CD4-positive, alpha-beta memory T cell (primary cell): ENCODE measurements around the gene VTCN1. TPM values are rescaled to one million over a fixed set of nuclear protein-coding genes. Genes with fewer than 3 reads are reported as not detected.

ENCODE experiments used
- CTCF ChIA-PET: fragments of 350-600 bp; sonication (Branson Sonifier 250); formaldehyde crosslinking; loops from one replicate; lab custom pipeline; 2021; ENCODE audit warnings: inconsistent platforms; ENCODE audit not compliant: partially characterized antibody; lab: Charles Lee
- POLR2A ChIA-PET: fragments of 350-600 bp; sonication (Branson Sonifier 250); formaldehyde crosslinking; loops from one replicate; lab custom pipeline; 2021; ENCODE audit not compliant: partially characterized antibody; lab: Charles Lee
- DNase-seq, 5 donors: peaks; one replicate each; pipeline versions ENCODE4 v3.0.0 to v3.0.0-alpha.2; 2020 to 2022; ENCODE audit warnings: mixed read lengths in 1 of 5
- H3K27ac ChIP-seq: one replicate; pipeline ENCODE4 v1.7.0; 2013; ENCODE audit warnings: low read depth, low read length
- H3K27me3 ChIP-seq: 2 replicates; pipeline ENCODE4 v1.7.0; 2013; ENCODE audit warnings: mild to moderate bottlenecking, low read length, moderate library complexity; ENCODE audit not compliant: insufficient read depth
- H3K36me3 ChIP-seq: 2 replicates; pipeline ENCODE4 v1.7.0; 2013; ENCODE audit warnings: mild to moderate bottlenecking, low read length, moderate library complexity; ENCODE audit not compliant: insufficient read depth
- H3K4me1 ChIP-seq: 2 replicates; pipeline ENCODE4 v1.7.0; 2013; ENCODE audit warnings: mild to moderate bottlenecking, low read length, moderate library complexity; ENCODE audit not compliant: insufficient read depth
- H3K4me3 ChIP-seq, 2 donors: one replicate each; pipeline ENCODE4 v1.7.0; 2013; ENCODE audit warnings: low read length in 2 of 2, mild to moderate bottlenecking in 1 of 2
- H3K9me3 ChIP-seq, 2 donors: one replicate each; pipeline ENCODE4 v1.7.0; 2013; ENCODE audit warnings: low read length in 2 of 2, control low read depth in 1 of 2; ENCODE audit not compliant: control insufficient read depth in 1 of 2
- H3K27ac Mint-ChIP-seq, 7 donors: one replicate each; pipeline ENCODE4 v1.8.0; 2020 to 2021; ENCODE audit warnings: mixed read lengths in 7 of 7, mild to moderate bottlenecking in 6 of 7, inconsistent platforms in 3 of 7, moderate library complexity in 3 of 7
- H3K27me3 Mint-ChIP-seq, 2 donors: one replicate each; pipeline ENCODE4 v1.8.0; 2020 to 2021; ENCODE audit warnings: mixed read lengths in 2 of 2
- H3K36me3 Mint-ChIP-seq, 2 donors: one replicate each; pipeline ENCODE4 v1.8.0; 2020 to 2021; ENCODE audit warnings: mixed read lengths in 2 of 2, inconsistent platforms in 1 of 2, mild to moderate bottlenecking in 1 of 2
- H3K4me1 Mint-ChIP-seq, 4 donors: one replicate each; pipeline ENCODE4 v1.8.0; 2020 to 2021; ENCODE audit warnings: mixed read lengths in 4 of 4, mild to moderate bottlenecking in 1 of 4
- H3K4me3 Mint-ChIP-seq, 8 donors: one replicate each; pipeline ENCODE4 v1.8.0; 2020 to 2021; ENCODE audit warnings: mixed read lengths in 8 of 8, mild to moderate bottlenecking in 7 of 8, moderate library complexity in 6 of 8, inconsistent platforms in 3 of 8
- H3K9me3 Mint-ChIP-seq, 8 donors: one replicate each; pipeline ENCODE4 v1.8.0; 2020 to 2021; ENCODE audit warnings: mixed read lengths in 8 of 8, mild to moderate bottlenecking in 5 of 8, inconsistent platforms in 3 of 8, moderate library complexity in 1 of 8
- intact Hi-C: fragments of 100-400 bp; cut with micrococcal nuclease; formaldehyde crosslinking; loops from one replicate; pipeline ENCODE4 v1.15.1; 2023
- polyA plus RNA-seq, 2 donors: library from polyadenylated mRNA; unstranded; fragments of 300-500 nt; fragmentation: Illumina TruSeq; gene quantifications; one replicate each; pipeline ENCODE4 v1.2.3, GENCODE V29; 2021
- total RNA-seq, 2 experiments: library from RNA; stranded (reverse); gene quantifications; one replicate each; pipeline ENCODE4 v1.2.3, GENCODE V29; 2021

VTCN1 gene
- total and polyA plus RNA-seq, 4 experiments from 2014 or later: not detected

DNA sequence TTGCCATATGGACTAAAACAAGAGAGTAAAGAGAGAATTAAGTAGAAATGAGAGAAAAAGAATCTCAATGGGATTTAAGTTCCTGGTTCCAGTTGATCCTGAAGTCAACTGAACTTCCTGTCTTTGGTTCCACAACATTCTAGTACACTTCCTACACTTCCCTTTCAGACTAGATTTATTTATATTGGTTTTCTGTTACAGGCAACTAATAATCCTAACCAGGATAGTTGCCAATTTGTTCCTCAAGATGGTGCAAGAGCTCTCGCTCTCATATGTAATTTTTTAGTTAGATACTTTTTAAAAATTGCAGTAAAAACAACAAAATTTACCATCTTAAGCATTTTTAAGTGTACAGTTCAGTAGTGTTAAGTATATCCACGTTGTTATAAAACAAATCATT, 60.4 kb downstream of the VTCN1 start:
- Mint-ChIP-seq H3K4me1 (no peaks in the 10 kb centered on the region), H3K36me3 (no peaks in the 10 kb centered on the region)
- H3K36me3 ChIP-seq: no peaks in the 10 kb centered on the region

GRCh38 chr1:117147856-117148588, 62.7 kb downstream of the VTCN1 start:
- POLR2A ChIA-PET: no interaction called here
- H3K27me3 ChIP-seq: peaks cover 5% of the 10 kb centered on the region
- H3K36me3 Mint-ChIP-seq: no peaks in the 10 kb centered on the region
- CTCF ChIA-PET: no interaction called here
- no peak overlapping the region for H3K27ac Mint-ChIP-seq
- no peak overlapping the region for H3K4me3 Mint-ChIP-seq
- no peaks in the 10 kb centered on the region for H3K36me3 ChIP-seq
- H3K9me3 ChIP-seq: no peaks in the 10 kb centered on the region
- intact Hi-C loops: no loop called here
- H3K27me3 Mint-ChIP-seq: peaks cover 11 to 16% of the 10 kb centered on the region in 2 donors
- H3K9me3 Mint-ChIP-seq: peaks cover 0 to 3% (median 0%) of the 10 kb centered on the region in 8 donors
- no peaks in the 10 kb centered on the region for H3K4me1 ChIP-seq
- H3K27ac ChIP-seq: no peak overlapping the region
- no peaks in the 10 kb centered on the region for H3K4me1 Mint-ChIP-seq
- DNase-seq: no peak
- H3K4me3 ChIP-seq: no peak overlapping the region

More for the DNA sequence above, 60.4 kb downstream of the VTCN1 start:
- Histone ChIP-seq H3K4me3 (no peak overlapping the region), H3K9me3 (no peaks in the 10 kb centered on the region), H3K27ac (no peak overlapping the region), H3K27me3 (peaks cover 5% of the 10 kb centered on the region), H3K4me1 (no peaks in the 10 kb centered on the region)
- peaks cover 0 to 3% (median 0%) of the 10 kb centered on the region in 8 donors for H3K9me3 Mint-ChIP-seq
- POLR2A ChIA-PET: no interaction called here
- CTCF ChIA-PET: interaction anchor here (1.0 kb wide), 1 partner anchor 22 kb away, joined by 3 read pairs; no protein-coding TSS in a partner anchor
- no peak overlapping the region for H3K27ac Mint-ChIP-seq
- no peak overlapping the region for H3K4me3 Mint-ChIP-seq
- DNase-seq: no peak
- peaks cover 11 to 19% of the 10 kb centered on the region in 2 donors for H3K27me3 Mint-ChIP-seq
- intact Hi-C loops: no loop called here

GRCh38 chr1:117147341-117147831, 63.3 kb downstream of the VTCN1 start:
- Mint-ChIP-seq H3K4me1 (no peaks in the 10 kb centered on the region), H3K27ac (no peak overlapping the region), H3K27me3 (peaks cover 11 to 16% of the 10 kb centered on the region in 2 donors), H3K4me3 (no peak overlapping the region), H3K36me3 (no peaks in the 10 kb centered on the region), H3K9me3 (peaks cover 0 to 3% (median 0%) of the 10 kb centered on the region in 8 donors)
- DNase-seq: no peak
- Histone ChIP-seq H3K27me3 (peaks cover 5% of the 10 kb centered on the region), H3K27ac (no peak overlapping the region), H3K9me3 (no peaks in the 10 kb centered on the region), H3K4me1 (no peaks in the 10 kb centered on the region), H3K36me3 (no peaks in the 10 kb centered on the region), H3K4me3 (no peak overlapping the region)
- intact Hi-C loops: no loop called here
- ChIA-PET CTCF (no interaction called here), POLR2A (no interaction called here)

GRCh38 chr1:117146575-117147340, 64.0 kb downstream of the VTCN1 start:
- Mint-ChIP-seq H3K4me1 (no peaks in the 10 kb centered on the region), H3K27ac (no peak overlapping the region), H3K36me3 (no peaks in the 10 kb centered on the region), H3K27me3 (peaks cover 11 to 16% of the 10 kb centered on the region in 2 donors), H3K4me3 (no peak overlapping the region), H3K9me3 (peaks cover 0 to 3% (median 0%) of the 10 kb centered on the region in 8 donors)
- ChIA-PET POLR2A (no interaction called here), CTCF (interaction anchor here (0.7 kb wide), 1 partner anchor 18 kb away, joined by 3 read pairs; no protein-coding TSS in a partner anchor)
- H3K4me1 ChIP-seq: no peaks in the 10 kb centered on the region
- H3K27ac ChIP-seq: no peak overlapping the region
- no peak overlapping the region for H3K4me3 ChIP-seq
- peaks cover 5% of the 10 kb centered on the region for H3K27me3 ChIP-seq
- no peak for DNase-seq
- intact Hi-C loops: no loop called here
- H3K36me3 ChIP-seq: no peaks in the 10 kb centered on the region
- no peaks in the 10 kb centered on the region for H3K9me3 ChIP-seq

- POLR2A ChIA-PET: no interaction called here
- H3K27ac ChIP-seq: no peak overlapping the region
- no peaks in the 10 kb centered on the region for H3K4me1 ChIP-seq
- H3K9me3 ChIP-seq: no peaks in the 10 kb centered on the region
- intact Hi-C loops: no loop called here
- no peak for DNase-seq
- no peaks in the 10 kb centered on the region for H3K4me1 Mint-ChIP-seq
- H3K27me3 ChIP-seq: peaks cover 5% of the 10 kb centered on the region
- no peaks in the 10 kb centered on the region for H3K9me3 Mint-ChIP-seq
- no peaks in the 10 kb centered on the region for H3K36me3 ChIP-seq
- peaks cover 11 to 16% of the 10 kb centered on the region in 2 donors for H3K27me3 Mint-ChIP-seq
- H3K4me3 Mint-ChIP-seq: no peak overlapping the region
- H3K36me3 Mint-ChIP-seq: no peaks in the 10 kb centered on the region
- H3K4me3 ChIP-seq: no peak overlapping the region
- CTCF ChIA-PET: no interaction called here
- H3K27ac Mint-ChIP-seq: no peak overlapping the region
Observed at GRCh38 chr1:117146072-117146471, 64.7 kb downstream of the VTCN1 start.

GRCh38 chr1:117143871-117144270, 66.9 kb downstream of the VTCN1 start:
- POLR2A ChIA-PET: no interaction called here
- H3K4me3 ChIP-seq: no peak overlapping the region
- DNase-seq: no peak
- no peaks in the 10 kb centered on the region for H3K36me3 Mint-ChIP-seq
- peaks cover 5% of the 10 kb centered on the region for H3K27me3 ChIP-seq
- no peak overlapping the region for H3K27ac Mint-ChIP-seq
- CTCF ChIA-PET: no interaction called here
- no peaks in the 10 kb centered on the region for H3K4me1 Mint-ChIP-seq
- H3K27me3 Mint-ChIP-seq: peaks cover 10 to 14% of the 10 kb centered on the region in 2 donors
- H3K4me3 Mint-ChIP-seq: no peak overlapping the region
- H3K4me1 ChIP-seq: no peaks in the 10 kb centered on the region
- no peaks in the 10 kb centered on the region for H3K9me3 Mint-ChIP-seq
- H3K36me3 ChIP-seq: no peaks in the 10 kb centered on the region
- no peak overlapping the region for H3K27ac ChIP-seq
- no peaks in the 10 kb centered on the region for H3K9me3 ChIP-seq
- intact Hi-C loops: no loop called here

- intact Hi-C loops: no loop called here
- H3K9me3 Mint-ChIP-seq: no peaks in the 10 kb centered on the region
- H3K27me3 Mint-ChIP-seq: peaks cover 10% of the 10 kb centered on the region in 2 donors
- Histone ChIP-seq H3K9me3 (no peaks in the 10 kb centered on the region), H3K4me1 (no peaks in the 10 kb centered on the region), H3K36me3 (no peaks in the 10 kb centered on the region), H3K27ac (no peak overlapping the region), H3K4me3 (no peak overlapping the region), H3K27me3 (peaks cover 5% of the 10 kb centered on the region)
- ChIA-PET POLR2A (no interaction called here), CTCF (no interaction called here)
- no peak overlapping the region for H3K27ac Mint-ChIP-seq
- no peaks in the 10 kb centered on the region for H3K36me3 Mint-ChIP-seq
- DNase-seq: no peak
- H3K4me3 Mint-ChIP-seq: no peak overlapping the region
- H3K4me1 Mint-ChIP-seq: no peaks in the 10 kb centered on the region
Observed at GRCh38 chr1:117143172-117143571, 67.6 kb downstream of the VTCN1 start.
